Sigmoid colon (tissue), 4 donors: ENCODE data around the gene YTHDC2.

Source experiments
- CTCF ChIP-seq, 4 experiments: fragments of 450-650 bp in 3 of 4; fragments of 200-600 bp in 1 of 4; IDR thresholded peaks; one replicate each; pipeline ENCODE4 v1.5.1; 2016 to 2019; ENCODE audit warnings: antibody characterized with exemption in 4 of 4, mild to moderate bottlenecking in 3 of 4, moderate library complexity in 2 of 4
- EP300 ChIP-seq, 4 donors: sonication (generic); formaldehyde crosslinking; IDR thresholded peaks; one replicate each; pipeline ENCODE4 v1.6.1; 2017; ENCODE audit warnings: antibody characterized with exemption in 4 of 4
- POLR2A ChIP-seq, 2 donors: fragments of 450-650 bp; IDR thresholded peaks; one replicate each; pipeline ENCODE4 v1.6.1; 2016; ENCODE audit warnings: antibody characterized with exemption in 2 of 2, mild to moderate bottlenecking in 2 of 2, moderate library complexity in 2 of 2
- POLR2AphosphoS5 ChIP-seq, 4 donors: sonication (generic); formaldehyde crosslinking; IDR thresholded peaks; one replicate each; pipeline ENCODE4 v1.6.1; 2017; ENCODE audit warnings: antibody characterized with exemption in 4 of 4

- no peak for TF ChIP-seq EP300 (IDR thresholded peaks at IDR 0.05)
- TF ChIP-seq CTCF (IDR thresholded peaks at IDR 0.05) = no peak
- no peak for TF ChIP-seq POLR2AphosphoS5 (IDR thresholded peaks at IDR 0.05)
- no peak for TF ChIP-seq POLR2A (IDR thresholded peaks at IDR 0.05)
Observed at GRCh38 chr5:113505181-113505580, 8.3 kb upstream of the YTHDC2 start.
